Mesendoderm (in vitro differentiated cells): ENCODE measurements around the gene HTATSF1. TPM values are rescaled to one million over a fixed set of nuclear protein-coding genes. Genes with fewer than 3 reads are reported as not detected.

Experiments
- DNase-seq: peaks from one replicate; pipeline ENCODE4 v3.0.0; 2013
- H2AK5ac ChIP-seq: 2 replicates; pipeline ENCODE4 v1.6.1; 2013; ENCODE audit warnings: low read length, inconsistent platforms
- H2BK120ac ChIP-seq: 2 replicates; pipeline ENCODE4 v1.6.1; 2013; ENCODE audit warnings: low read depth, mild to moderate bottlenecking, low read length, moderate library complexity, mixed read lengths
- H2BK15ac ChIP-seq: replicated peaks from 2 replicates; pipeline ENCODE4 v1.6.1; 2013; ENCODE audit warnings: low read depth, mild to moderate bottlenecking, moderate library complexity
- H2BK5ac ChIP-seq: 2 replicates; pipeline ENCODE4 v1.6.1; 2013; ENCODE audit warnings: low read length, inconsistent platforms
- H3K18ac ChIP-seq: 2 replicates; pipeline ENCODE4 v1.6.1; 2013; ENCODE audit warnings: mild to moderate bottlenecking, low read length, mixed read lengths
- H3K23ac ChIP-seq: one replicate; pipeline ENCODE4 v1.6.1; 2013; ENCODE audit warnings: low read length
- H3K27ac ChIP-seq: 2 replicates; pipeline ENCODE4 v1.5.1; 2013; ENCODE audit warnings: low read depth, mild to moderate bottlenecking, inconsistent platforms, low read length, moderate library complexity
- H3K27me3 ChIP-seq: 2 replicates; pipeline ENCODE4 v1.6.1; 2013; ENCODE audit warnings: low read length, control low read depth, mild to moderate bottlenecking, inconsistent platforms; ENCODE audit not compliant: insufficient read depth, poor library complexity
- H3K36me3 ChIP-seq: 2 replicates; pipeline ENCODE4 v1.6.1; 2013; ENCODE audit warnings: low read length, inconsistent platforms; ENCODE audit not compliant: control insufficient read depth, insufficient read depth
- H3K4ac ChIP-seq: one replicate; pipeline ENCODE4 v1.6.1; 2013; ENCODE audit warnings: low read depth, mild to moderate bottlenecking, low read length, moderate library complexity
- H3K4me1 ChIP-seq: 2 replicates; pipeline ENCODE4 v1.6.1; 2013; ENCODE audit warnings: low read depth, low read length, inconsistent platforms; ENCODE audit not compliant: control insufficient read depth
- H3K4me2 ChIP-seq: 2 replicates; pipeline ENCODE4 v1.6.1; 2013; ENCODE audit warnings: low read length
- H3K4me3 ChIP-seq: 2 replicates; pipeline ENCODE4 v1.5.1; 2013; ENCODE audit warnings: mild to moderate bottlenecking, low read length
- H3K56ac ChIP-seq: one replicate; pipeline ENCODE4 v1.6.1; 2013; ENCODE audit warnings: low read length
- H3K79me1 ChIP-seq: 2 replicates; pipeline ENCODE4 v1.6.1; 2013; ENCODE audit warnings: low read length, inconsistent platforms
- H3K79me2 ChIP-seq: 2 replicates; pipeline ENCODE4 v1.6.1; 2013; ENCODE audit warnings: mild to moderate bottlenecking, low read length; ENCODE audit not compliant: control insufficient read depth, insufficient read depth
- H3K9ac ChIP-seq: 2 replicates; pipeline ENCODE4 v1.6.1; 2013; ENCODE audit warnings: low read length, inconsistent platforms
- H4K5ac ChIP-seq: one replicate; pipeline ENCODE4 v1.6.1; 2013; ENCODE audit warnings: low read length
- H4K8ac ChIP-seq: one replicate; pipeline ENCODE4 v1.6.1; 2013; ENCODE audit warnings: low read depth, mild to moderate bottlenecking, control low read depth, low read length, moderate library complexity
- WGBS: extraction: QIAGEN DNeasy Blood & Tissue Kit; methylation state at CpG from one replicate; pipeline ENCODE4 v1.1.7; 2013; ENCODE audit warnings: low lambda C conversion rate, missing lambda C conversion rate; ENCODE audit not compliant: insufficient coverage; ENCODE audit errors: extremely low coverage; 5-methylcytosine and 5-hydroxymethylcytosine counted together
- polyA plus RNA-seq, 2 experiments: library from polyadenylated mRNA; stranded (reverse); fragments of 200-250 nt; gene quantifications; one replicate each; pipeline ENCODE4 v1.2.3, GENCODE V29; 2013

The HTATSF1 gene, protein sequence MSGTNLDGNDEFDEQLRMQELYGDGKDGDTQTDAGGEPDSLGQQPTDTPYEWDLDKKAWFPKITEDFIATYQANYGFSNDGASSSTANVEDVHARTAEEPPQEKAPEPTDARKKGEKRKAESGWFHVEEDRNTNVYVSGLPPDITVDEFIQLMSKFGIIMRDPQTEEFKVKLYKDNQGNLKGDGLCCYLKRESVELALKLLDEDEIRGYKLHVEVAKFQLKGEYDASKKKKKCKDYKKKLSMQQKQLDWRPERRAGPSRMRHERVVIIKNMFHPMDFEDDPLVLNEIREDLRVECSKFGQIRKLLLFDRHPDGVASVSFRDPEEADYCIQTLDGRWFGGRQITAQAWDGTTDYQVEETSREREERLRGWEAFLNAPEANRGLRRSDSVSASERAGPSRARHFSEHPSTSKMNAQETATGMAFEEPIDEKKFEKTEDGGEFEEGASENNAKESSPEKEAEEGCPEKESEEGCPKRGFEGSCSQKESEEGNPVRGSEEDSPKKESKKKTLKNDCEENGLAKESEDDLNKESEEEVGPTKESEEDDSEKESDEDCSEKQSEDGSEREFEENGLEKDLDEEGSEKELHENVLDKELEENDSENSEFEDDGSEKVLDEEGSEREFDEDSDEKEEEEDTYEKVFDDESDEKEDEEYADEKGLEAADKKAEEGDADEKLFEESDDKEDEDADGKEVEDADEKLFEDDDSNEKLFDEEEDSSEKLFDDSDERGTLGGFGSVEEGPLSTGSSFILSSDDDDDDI
- polyA plus RNA-seq (2013, experiment 1 of 2): 57.1 TPM
- 53.9 TPM for polyA plus RNA-seq (2013, experiment 2 of 2)

DNA sequence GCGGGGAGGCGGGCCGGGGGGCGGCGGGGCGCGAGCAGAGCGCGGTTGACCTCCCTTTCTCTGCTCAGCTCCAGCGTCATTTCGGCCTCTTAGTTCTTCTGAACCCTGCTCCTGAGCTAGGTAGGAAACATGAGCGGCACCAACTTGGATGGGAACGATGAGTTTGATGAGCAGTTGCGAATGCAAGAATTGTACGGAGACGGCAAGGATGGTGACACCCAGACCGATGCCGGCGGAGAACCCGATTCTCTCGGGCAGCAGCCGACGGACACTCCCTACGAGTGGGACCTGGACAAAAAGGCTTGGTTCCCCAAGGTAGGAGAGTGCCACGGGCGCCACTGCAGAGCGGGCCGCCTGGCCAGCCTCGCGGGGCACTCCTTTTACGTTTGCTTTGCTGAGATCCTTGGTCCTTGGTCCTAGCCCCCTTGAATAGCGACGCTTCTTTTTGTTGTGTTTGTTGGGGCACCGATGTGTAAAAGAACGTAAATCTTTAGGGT is at the start of gene HTATSF1:
TSS of gene HTATSF1 (plus strand) at position 37 of the 497 bp plus-strand sequence. CDS start at position 130, 93 bp downstream.
- peak within 1 kb of the TSS; percentile 73 for H2BK120ac ChIP-seq
- no peaks in the 10 kb centered on the region for H3K4me1 ChIP-seq
- no peak within 1 kb of the TSS for H4K8ac ChIP-seq
- H3K36me3 ChIP-seq: no peaks in the 10 kb centered on the region
- DNase-seq: no peak
- H3K56ac ChIP-seq: peak within 1 kb of the TSS; percentile 95
- WGBS: no CpG with 5 or more reads among the region's 35 CpGs
- H3K4me2 ChIP-seq: peak within 1 kb of the TSS; percentile 56
- peak within 1 kb of the TSS; percentile 96 for H3K18ac ChIP-seq
- H3K79me1 ChIP-seq: no peaks in the 10 kb centered on the region
- H3K9ac ChIP-seq: peak within 1 kb of the TSS; percentile 85
- no peak within 1 kb of the TSS for H4K5ac ChIP-seq
- peak within 1 kb of the TSS; percentile 89 for H3K4me3 ChIP-seq
- peak within 1 kb of the TSS; percentile 97 for H3K27ac ChIP-seq
- no peak within 1 kb of the TSS for H3K23ac ChIP-seq
- no peak within 1 kb of the TSS for H2BK15ac ChIP-seq
- H2BK5ac ChIP-seq: no peak within 1 kb of the TSS
- no peak within 1 kb of the TSS for H2AK5ac ChIP-seq
- peaks cover 3% of the 10 kb centered on the region for H3K79me2 ChIP-seq
- no peaks in the 10 kb centered on the region for H3K27me3 ChIP-seq
- no peak within 1 kb of the TSS for H3K4ac ChIP-seq

DNA sequence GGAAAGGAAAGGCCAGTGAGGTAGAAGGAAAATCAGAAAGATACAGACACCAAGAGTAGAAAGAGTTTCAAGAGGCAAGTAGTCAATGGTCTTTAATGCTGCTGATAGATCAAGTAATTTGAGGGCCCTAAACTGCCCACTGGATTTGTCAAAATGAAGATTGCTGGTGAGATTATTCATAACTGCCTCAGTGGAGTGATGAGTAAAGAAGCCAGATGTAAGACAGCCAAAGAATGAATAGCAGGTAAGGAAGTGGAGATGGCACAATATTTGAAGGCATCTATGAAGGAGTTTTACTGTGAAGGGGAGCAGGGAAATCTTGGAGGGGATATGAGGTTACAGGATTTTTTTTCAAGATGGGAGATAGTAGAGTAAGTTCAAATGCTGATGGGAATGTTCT is 49.4 kb upstream of the HTATSF1 start:
- Histone ChIP-seq H4K8ac (no peak overlapping the region), H3K27ac (no peak overlapping the region), H3K4ac (no peak overlapping the region), H3K56ac (no peak overlapping the region), H2AK5ac (no peak overlapping the region), H2BK5ac (no peak overlapping the region), H4K5ac (no peak overlapping the region), H3K79me2 (no peaks in the 10 kb centered on the region), H3K18ac (no peak overlapping the region), H2BK15ac (no peak overlapping the region), H3K79me1 (no peaks in the 10 kb centered on the region), H3K4me1 (no peaks in the 10 kb centered on the region), H3K4me3 (no peak overlapping the region), H3K4me2 (no peak overlapping the region), H3K27me3 (no peaks in the 10 kb centered on the region), H3K36me3 (no peaks in the 10 kb centered on the region), H3K9ac (no peak overlapping the region), H2BK120ac (no peak overlapping the region), H3K23ac (no peak overlapping the region)
- DNase-seq: no peak

DNA sequence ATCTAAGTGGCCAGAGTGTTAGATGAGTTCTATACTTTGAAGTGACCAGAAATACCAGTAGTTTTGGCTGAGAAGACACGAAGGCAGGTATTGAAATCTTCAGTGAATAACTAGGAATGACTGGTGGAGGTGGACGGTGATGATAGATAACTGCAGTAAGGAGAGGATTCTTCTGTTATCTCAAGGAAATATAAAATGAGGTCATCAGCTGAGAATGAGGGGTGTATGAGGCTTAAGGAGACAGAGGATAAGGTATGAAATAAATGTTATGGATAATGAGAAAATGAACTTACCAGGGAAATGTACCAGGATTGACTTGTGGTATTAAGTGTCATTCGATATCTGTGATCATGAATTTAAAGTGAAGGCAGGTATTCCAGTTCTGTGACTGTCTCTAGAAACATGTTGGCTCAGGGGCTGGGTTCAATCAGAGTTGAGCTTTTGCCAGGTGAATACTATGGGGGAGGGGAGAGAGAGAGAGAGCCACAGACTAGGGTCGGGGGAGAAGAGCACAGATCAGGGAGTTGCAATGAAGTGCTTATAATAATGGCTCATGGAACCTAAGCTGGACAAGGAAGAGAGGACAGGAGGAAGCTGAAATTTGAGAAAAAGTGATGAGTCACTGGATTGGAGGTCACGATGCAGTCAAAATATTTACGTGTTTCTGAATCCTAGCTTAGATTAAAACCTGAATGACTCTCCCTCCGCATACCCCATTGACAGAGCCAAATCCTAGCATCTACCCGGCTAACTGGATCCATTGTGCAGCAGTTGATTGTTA is 47.2 kb upstream of the HTATSF1 start:
- Histone ChIP-seq H3K56ac (no peak overlapping the region), H4K5ac (no peak overlapping the region), H2BK15ac (no peak overlapping the region), H3K9ac (no peak overlapping the region), H3K36me3 (no peaks in the 10 kb centered on the region), H3K79me2 (no peaks in the 10 kb centered on the region), H2BK120ac (no peak overlapping the region), H3K18ac (no peak overlapping the region), H2BK5ac (no peak overlapping the region), H2AK5ac (no peak overlapping the region), H3K4me2 (no peak overlapping the region), H3K79me1 (no peaks in the 10 kb centered on the region), H3K4me1 (no peaks in the 10 kb centered on the region), H4K8ac (no peak overlapping the region), H3K4me3 (no peak overlapping the region), H3K23ac (no peak overlapping the region), H3K27ac (no peak overlapping the region), H3K4ac (no peak overlapping the region), H3K27me3 (no peaks in the 10 kb centered on the region)
- no CpG with 5 or more reads among the region's 8 CpGs for WGBS
- DNase-seq: no peak

DNA sequence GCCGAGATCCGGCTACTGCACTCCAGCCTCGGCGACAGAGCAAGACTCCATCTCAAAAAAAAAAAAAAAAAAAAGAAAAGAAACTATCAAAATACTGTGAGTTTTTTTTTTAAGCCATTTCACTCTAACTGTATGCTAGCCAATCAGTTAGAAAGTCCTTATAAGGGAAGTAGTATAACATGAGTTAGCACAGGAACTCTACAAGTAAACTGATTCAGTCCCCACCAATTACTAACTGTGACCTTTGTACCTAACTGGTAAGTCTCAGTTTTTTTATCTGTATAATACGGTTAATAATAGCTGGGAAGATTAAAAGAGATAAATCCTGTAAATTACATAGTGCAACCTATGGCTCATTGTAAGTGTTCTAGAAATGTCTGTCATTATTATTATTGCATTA is 44.8 kb upstream of the HTATSF1 start:
- H2BK15ac ChIP-seq: no peak overlapping the region
- no peaks in the 10 kb centered on the region for H3K79me1 ChIP-seq
- H4K8ac ChIP-seq: no peak overlapping the region
- H3K79me2 ChIP-seq: no peaks in the 10 kb centered on the region
- no CpG with 5 or more reads among the region's 5 CpGs for WGBS
- H2BK5ac ChIP-seq: no peak overlapping the region
- H2BK120ac ChIP-seq: no peak overlapping the region
- DNase-seq: no peak
- H3K4ac ChIP-seq: no peak overlapping the region
- H3K27ac ChIP-seq: no peak overlapping the region
- H3K56ac ChIP-seq: no peak overlapping the region
- H3K23ac ChIP-seq: no peak overlapping the region
- no peak overlapping the region for H3K9ac ChIP-seq
- H3K4me1 ChIP-seq: no peaks in the 10 kb centered on the region
- H3K27me3 ChIP-seq: no peaks in the 10 kb centered on the region
- H3K4me2 ChIP-seq: no peak overlapping the region
- H3K36me3 ChIP-seq: no peaks in the 10 kb centered on the region
- H3K18ac ChIP-seq: no peak overlapping the region
- H2AK5ac ChIP-seq: no peak overlapping the region
- H3K4me3 ChIP-seq: no peak overlapping the region
- no peak overlapping the region for H4K5ac ChIP-seq

DNA sequence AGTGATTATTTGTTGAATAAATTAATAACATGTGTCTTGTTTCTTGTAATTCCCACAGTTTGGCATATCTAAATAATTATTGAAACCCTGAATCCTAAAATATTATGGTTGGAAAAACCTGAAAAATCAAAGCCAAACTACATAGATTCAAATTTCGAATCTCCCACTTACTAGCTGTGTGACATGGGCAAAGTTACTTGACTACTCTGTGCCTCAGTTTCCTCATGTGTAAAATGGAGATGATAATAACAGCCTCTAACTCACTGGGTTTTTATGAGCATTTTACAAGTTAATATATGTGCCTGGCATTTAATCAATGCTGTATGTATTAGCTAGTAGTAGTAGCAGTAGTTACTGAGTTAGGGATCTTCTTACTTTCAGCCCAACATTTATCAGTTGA is 44.3 kb upstream of the HTATSF1 start:
- Histone ChIP-seq H3K27ac (no peak overlapping the region), H3K9ac (no peak overlapping the region), H3K27me3 (no peaks in the 10 kb centered on the region), H3K56ac (no peak overlapping the region), H3K4ac (no peak overlapping the region), H2AK5ac (no peak overlapping the region), H2BK15ac (no peak overlapping the region), H3K79me2 (no peaks in the 10 kb centered on the region), H2BK5ac (no peak overlapping the region), H2BK120ac (no peak overlapping the region), H3K4me2 (no peak overlapping the region), H3K23ac (no peak overlapping the region), H3K36me3 (no peaks in the 10 kb centered on the region), H4K5ac (no peak overlapping the region), H3K18ac (no peak overlapping the region), H3K79me1 (no peaks in the 10 kb centered on the region), H3K4me3 (no peak overlapping the region), H4K8ac (no peak overlapping the region), H3K4me1 (no peaks in the 10 kb centered on the region)
- WGBS: no CpG with 5 or more reads among the region's 1 CpG
- DNase-seq: no peak
